ENCODE data around the gene WWTR1.

WWTR1 gene

DNA sequence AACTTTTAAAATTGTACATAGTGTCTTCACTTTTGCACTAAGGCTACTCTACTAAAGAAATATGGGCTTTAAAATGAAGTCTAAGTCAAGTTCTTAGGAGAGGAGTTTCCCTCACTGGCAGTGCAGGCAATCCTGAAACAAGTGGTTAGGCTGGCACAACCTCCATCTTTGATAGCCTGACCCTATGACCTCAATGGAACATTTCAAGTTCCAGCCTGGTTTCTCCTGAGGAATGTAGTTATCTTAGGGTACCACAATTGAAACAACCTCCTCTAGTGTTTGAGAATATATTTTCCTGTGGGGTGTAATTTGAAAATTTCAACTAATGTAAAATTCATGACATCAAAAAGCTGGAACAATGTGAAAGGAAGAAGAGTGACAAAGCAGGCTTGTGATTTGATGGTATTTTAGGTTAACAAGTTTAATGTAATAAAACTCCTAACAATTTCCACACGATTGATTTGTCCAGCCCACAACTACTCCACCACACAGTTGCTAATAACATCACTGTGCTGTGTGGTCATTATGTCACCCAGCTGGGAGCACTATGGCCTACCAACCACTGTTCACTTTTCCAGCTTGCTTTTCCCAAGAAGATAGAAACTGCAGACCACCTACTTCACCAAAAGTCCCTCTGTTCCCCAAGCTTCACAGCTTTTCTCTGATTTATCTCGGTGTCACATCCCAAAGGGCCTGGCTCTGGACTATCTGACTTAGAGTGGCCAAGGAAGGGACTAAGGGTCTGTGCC lies 1.8 kb downstream of the WWTR1 start:
- DNase-seq (ENCODE audit: low read depth, low spot score): no peak

GRCh38 chr3:149654188-149654601 lies 3.6 kb downstream of the WWTR1 start:
- no peak for DNase-seq (ENCODE audit: low read depth, low spot score)

GRCh38 chr3:149653564-149653963 lies 4.3 kb downstream of the WWTR1 start:
- DNase-seq (ENCODE audit: low read depth, low spot score): no peak

GRCh38 chr3:149653136-149653535 lies 4.7 kb downstream of the WWTR1 start:
- DNase-seq (ENCODE audit: low read depth, low spot score): no peak

DNA sequence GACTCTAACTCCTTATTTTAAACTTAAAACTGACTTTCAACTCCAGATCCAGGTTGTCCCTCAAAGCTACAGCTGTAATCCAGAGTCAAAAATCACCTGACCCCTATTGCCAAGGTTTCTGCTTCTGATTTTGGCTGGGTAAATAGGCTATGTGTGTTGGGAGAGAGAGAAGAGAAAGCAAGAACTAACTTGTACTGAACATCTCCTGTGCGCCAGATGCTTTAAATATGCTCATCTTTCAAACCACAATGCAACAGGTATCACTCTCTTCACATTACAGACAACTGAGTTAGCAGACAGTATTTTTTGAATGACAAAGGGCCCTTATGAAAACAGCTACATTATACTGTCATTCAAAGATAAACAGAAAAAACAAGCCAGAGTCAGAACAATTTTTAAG lies 7.0 kb downstream of the WWTR1 start:
- DNase-seq (ENCODE audit: low read depth, low spot score): no peak

DNA sequence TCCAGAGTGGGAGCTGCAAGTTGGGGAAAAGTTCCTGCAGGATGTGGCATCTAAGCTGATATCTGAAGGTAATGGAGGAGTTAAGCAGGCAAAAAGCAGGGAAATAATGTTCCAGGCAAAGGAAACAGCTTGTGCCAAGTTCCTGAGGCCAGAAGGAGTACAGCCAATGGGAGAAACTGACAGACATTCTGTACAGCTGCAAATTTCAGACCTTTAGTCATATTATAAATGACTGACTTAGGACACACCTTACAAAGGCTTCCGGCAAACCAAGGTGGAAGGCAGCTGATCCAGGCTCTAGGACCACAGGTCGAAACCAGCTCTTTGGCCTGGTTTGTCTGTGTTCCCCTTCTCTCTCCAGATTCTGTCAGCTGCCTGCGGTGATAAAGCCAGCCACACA lies 9.3 kb downstream of the WWTR1 start:
- DNase-seq (ENCODE audit: low read depth, low spot score): no peak

DNA sequence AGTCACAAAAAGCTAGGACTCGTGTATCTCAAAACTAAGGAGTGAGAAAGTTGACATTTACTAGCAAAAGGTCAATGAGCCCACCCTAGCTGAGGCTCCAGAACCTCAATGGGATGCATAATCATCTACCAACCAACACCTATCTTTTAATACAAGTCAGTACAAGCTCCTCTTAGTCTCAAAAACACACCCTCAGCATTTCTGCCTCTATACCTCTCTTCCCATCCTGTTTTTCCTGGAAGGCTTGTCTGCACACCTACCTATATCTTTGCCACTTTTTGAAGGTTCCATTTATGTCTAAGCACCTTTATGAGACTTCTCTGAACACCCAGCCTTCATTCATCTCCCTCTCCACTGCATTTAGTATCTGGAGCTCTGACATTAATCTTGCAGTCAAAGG lies 10.0 kb downstream of the WWTR1 start:
- no peak for DNase-seq (ENCODE audit: low read depth, low spot score)

DNA sequence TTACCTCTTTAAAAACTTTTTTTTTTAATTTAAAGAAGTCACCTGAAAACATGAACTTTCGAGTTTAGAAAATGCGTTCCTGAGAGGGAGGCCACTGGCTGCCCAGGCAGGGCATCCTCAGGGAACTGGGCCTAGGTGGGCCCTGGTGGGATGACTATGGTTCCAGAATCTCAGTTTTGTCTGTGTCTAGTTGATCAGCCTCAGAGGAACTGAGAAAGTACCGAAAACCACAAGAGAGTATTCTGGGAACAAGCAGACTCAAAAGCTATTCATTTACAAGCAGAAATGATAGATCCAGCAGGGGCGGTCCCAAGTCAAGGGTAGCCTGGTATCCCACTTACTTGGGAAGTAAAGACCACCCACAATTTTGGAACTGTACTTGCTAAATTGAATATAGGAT lies 10.5 kb downstream of the WWTR1 start:
- DNase-seq (ENCODE audit: low read depth, low spot score): no peak

DNA sequence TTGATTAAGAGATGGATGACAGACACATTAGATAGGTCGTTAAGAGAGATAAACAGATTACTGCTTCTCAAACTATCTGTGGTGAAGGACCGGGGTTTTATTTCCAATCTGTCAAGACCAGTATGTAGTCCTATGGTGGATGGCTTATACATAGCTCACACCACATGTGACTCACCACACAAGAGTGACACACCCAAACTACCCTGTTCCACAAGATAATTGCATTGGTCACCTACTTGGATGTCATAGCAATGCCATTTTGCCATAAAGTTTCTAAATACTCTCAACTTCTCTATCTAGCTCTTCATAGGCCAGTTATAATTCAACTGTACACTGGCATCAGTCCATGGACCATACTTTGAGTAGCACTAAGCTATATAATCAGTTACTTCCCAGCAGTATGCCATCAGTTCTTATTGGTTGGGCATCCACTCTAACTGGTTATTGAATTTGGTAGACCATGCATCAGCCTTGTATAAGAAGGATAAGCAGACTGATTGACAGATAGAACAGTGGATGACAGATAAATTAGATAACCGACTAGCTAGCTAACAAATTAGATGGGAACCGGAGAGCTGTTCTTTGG lies 11.6 kb downstream of the WWTR1 start:
- DNase-seq (ENCODE audit: low read depth, low spot score): no peak

DNA sequence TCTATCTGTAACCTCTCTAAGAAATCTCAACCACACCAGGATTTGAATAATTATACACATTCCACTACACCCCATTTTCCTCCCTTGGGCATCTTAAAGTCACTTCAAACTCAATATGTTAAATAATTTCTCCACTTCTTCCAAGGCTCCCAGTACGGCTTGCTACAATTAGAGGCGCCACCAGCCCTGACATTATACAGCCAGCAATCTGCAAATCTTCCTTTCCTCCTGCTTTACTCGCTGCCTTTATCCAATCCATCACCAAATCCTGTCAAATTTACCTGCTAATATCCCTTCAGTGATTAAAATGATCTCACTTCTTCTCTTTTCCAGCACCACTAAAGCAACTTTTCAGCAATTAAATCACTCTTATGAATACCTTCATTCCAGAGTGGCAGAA lies 13.9 kb downstream of the WWTR1 start:
- DNase-seq (ENCODE audit: low read depth, low spot score): no peak

DNA sequence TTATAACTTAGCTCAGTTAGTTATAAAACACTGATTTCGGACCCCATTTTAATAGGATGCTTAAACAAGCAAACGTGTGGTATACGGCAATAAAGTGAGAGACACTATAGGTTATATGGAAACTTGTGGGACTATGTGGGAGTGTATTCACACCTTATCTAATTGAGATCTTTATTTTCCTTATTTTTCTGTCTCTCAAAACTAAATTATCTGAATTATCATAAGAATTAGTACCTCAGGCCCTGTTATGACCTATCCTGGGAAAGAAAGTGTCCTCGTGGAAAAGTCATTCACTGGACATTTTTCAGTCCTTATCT lies 14.4 kb downstream of the WWTR1 start:
- DNase-seq (ENCODE audit: low read depth, low spot score): no peak

DNA sequence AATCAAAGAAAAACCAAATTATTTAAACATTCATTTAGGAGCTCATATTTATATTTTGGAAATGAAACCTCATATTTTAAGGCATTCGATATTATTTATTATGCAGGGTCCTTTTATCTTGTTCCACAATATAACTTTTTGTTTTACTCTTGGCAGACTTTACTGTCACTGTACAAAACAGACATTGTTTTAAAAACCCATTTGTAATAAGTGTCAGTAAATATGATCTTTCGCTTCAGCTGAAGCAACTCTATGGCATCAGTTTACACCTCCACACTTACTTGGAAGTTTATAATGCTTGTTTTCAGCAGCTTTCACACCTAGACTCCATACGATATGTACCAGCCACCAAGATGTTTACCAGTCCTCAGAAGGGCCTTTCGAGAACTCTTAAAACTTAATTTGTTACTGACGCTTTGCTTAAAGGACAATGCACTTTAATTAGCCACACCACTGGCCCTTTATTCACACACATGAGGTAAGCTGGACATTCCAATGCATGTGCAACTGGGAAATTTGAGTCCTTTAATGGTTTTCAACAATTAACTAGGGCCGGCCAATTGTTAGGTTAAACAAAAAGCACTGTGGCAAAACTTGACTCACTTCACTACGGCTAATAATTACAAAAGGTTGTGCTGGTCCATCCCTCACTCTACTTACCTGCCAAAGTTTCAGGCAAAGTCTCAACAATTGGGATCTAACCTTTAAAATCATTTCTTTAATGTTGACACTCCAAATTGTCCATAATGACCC lies 16.7 kb downstream of the WWTR1 start:
- no peak for DNase-seq (ENCODE audit: low read depth, low spot score)

DNA sequence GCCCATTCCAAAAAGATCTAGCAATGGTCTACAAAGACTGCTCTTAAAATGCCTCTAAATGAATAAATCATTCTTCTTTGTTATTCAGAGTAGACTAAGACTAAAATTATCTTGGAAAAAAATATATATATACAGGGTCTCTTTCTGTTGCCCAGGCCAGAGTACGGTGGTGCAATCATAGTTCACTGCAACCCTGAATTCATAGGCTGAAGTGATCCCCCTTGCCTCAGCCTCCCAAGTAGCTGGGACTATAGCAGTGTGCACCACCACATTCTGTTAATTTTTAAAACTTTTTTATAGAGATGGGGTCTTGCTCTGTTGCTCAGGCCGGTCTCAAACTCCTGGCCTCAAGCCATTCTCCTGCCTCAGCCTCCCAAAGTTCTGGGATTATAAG lies 18.7 kb downstream of the WWTR1 start:
- DNase-seq (ENCODE audit: low read depth, low spot score): no peak

- no peak for DNase-seq (ENCODE audit: low read depth, low spot score)
Observed at GRCh38 chr3:149638228-149639092, 19.4 kb downstream of the WWTR1 start.

DNA sequence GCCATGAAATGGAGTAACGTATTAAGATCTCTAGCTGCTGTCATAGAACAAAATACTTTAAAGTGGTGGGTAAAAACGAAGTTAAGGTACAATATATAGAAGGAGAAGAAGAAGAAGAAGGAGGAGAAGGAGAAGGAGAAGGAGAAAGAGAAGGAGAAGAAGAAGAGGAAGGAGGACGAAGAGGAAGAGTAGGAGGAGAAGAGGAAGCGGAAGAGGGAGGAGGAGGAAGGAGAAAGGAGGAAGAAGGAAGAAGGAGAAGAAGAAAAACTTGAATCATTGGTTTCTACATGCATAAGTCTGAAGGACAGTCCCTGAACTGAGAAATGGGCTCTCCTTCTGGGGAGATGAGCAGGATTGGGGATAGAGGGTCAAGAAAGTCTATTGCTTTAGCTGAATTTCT lies 22.4 kb downstream of the WWTR1 start:
- no peak for DNase-seq (ENCODE audit: low read depth, low spot score)

DNA sequence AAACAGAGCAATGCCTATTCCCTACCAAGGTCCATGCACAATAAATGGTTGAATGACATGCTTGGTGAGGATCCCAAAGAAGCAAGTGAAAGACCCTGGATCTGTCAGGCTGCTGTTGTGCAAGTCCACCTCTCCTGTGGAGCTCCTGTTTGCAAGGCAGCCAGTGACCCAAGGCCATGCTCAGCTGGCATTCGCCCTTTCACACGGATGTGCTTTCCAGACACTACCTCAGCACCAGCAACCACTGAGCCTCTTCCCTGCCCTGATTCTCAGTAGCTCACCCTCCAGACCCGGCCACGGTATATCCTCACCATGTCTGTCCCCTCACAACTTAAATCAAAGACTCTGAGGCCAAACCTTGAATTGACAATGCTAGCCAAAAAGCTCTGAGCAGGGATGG lies 23.3 kb downstream of the WWTR1 start:
- DNase-seq (ENCODE audit: low read depth, low spot score): no peak

DNA sequence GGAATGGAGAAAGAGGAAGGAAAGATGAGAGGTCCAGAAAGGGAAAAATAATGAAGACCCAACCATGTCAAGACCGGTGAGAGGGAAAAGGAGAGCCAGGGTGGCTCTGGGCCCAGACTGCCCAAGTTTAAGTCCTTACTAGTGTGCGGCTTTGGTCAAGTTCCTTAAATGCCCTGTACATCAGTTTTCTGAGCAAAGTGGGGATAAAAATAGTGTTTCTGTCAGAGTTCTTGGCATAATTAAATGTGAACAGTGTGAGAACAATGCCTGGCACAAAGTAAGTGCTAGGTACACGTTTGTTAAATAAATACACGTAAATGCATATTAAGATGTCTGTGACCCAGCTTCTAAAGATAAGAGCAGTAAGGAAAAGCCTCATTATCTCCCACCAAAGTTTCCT lies 23.8 kb downstream of the WWTR1 start:
- no peak for DNase-seq (ENCODE audit: low read depth, low spot score)

DNA sequence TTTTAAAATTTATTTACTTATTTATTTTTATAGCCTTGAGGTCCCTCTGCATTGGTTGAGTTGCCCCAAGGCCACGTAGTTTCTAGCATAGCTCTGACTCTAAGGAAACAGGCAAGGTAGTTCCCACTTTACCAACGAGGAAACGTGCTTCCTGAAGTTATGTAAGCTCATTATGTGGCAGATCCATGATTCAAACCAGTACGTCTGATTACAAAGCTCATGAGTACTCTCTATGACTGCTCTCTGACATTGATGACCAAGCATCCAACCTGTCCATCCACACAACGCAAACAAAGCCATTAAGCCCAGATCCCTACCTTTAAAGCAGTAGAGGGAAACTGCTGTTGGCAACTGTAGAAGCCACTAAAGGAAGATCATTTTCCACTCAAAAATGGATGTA lies 25.6 kb downstream of the WWTR1 start:
- no peak for DNase-seq (ENCODE audit: low read depth, low spot score)

DNA sequence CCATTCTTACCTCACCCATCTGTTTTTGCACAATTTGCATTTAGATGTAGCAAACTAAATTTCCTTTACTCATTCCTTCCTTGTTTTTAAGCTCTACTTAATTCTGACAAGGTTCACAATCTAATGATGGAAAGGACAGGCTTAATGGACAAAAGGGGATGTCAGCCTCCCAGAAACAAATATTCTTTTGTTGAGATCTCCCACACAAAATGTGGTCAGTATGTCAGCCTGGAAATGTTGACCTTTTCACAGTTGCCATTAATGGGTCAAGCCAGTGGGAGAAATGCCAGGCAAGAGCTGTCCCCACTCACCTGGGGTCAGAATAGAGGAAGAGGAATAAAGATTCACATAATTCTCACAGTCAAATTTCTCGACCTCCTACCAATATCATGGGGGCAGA lies 27.0 kb downstream of the WWTR1 start:
- no peak for DNase-seq (ENCODE audit: low read depth, low spot score)

DNA sequence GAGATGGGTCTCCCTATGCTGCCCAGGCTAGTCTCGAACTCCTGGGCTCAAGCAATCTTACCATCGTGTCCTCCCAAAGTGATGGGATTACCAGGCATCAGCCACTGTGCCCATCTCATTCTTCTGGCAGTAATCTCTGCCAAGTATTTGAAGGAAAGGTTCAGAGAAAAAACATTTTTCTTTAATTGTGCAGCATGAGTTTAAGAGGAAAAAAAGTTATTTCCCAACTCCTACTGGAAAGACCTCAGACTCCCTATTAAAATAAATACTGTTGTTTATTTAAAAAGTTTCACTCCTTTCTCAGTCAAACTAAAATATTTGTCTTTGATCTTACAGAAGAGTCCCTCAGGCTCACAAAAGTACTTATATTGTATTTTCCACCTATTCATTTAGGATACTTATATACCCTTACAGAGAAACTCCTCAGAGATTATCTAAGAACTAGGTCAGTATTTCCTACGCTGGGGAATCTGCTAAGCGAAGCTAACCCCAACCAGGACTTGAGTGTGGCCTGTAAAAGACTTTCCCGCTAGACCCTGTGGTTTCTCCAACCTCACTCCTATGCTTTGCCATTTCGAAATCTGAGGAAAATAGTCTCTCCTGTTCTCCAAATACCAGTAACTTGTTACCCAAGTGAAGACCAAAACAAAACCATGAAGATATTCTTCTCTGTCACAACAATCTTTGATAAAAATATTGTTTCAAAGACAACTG lies 28.7 kb downstream of the WWTR1 start:
- DNase-seq (ENCODE audit: low read depth, low spot score): no peak

GRCh38 chr3:149626671-149627070 lies 31.2 kb downstream of the WWTR1 start:
- no peak for DNase-seq (ENCODE audit: low read depth, low spot score)

GRCh38 chr3:149625795-149626194 lies 32.0 kb downstream of the WWTR1 start:
- no peak for DNase-seq (ENCODE audit: low read depth, low spot score)
